Skeletal muscle cell (primary cell): ENCODE results near the gene TMEM253.

ENCODE experiments used
- DNase-seq: peaks from one replicate; pipeline ENCODE4 v3.0.0-alpha.2; 2010; ENCODE audit warnings: low read depth
- H3K4me3 ChIP-seq: 2 replicates; pipeline ENCODE4 v1.5.1; 2011; ENCODE audit warnings: low read depth, mild to moderate bottlenecking, control low read depth, low read length, moderate library complexity

Gene TMEM253

GRCh38 chr14:21100931-21101330 is at the start of gene TMEM253:
TMEM253 (plus strand) TSS chr14:21101066; CDS start chr14:21101344, 278 bp downstream.
- H3K4me3 ChIP-seq, result no peak within 1 kb of the TSS
- no peak for DNase-seq

- no peak for DNase-seq
- no peak overlapping the region for H3K4me3 ChIP-seq
Measured at GRCh38 chr14:21053184-21054122, 47.4 kb upstream of the TMEM253 start.

- no peak for DNase-seq
Measured at GRCh38 chr14:21054123-21054767, 46.6 kb upstream of the TMEM253 start.

GRCh38 chr14:21054768-21055145 is 46.1 kb upstream of the TMEM253 start:
- no peak overlapping the region for H3K4me3 ChIP-seq
- no peak for DNase-seq

More at GRCh38 chr14:21054123-21054767, 46.6 kb upstream of the TMEM253 start:
- H3K4me3 ChIP-seq, result no peak overlapping the region

- DNase-seq, result no peak
- H3K4me3 ChIP-seq, result no peak overlapping the region
Measured at GRCh38 chr14:21055432-21056117, 45.3 kb upstream of the TMEM253 start.

GRCh38 chr14:21056520-21057163 is 44.2 kb upstream of the TMEM253 start:
- no peak for DNase-seq
- H3K4me3 ChIP-seq, result no peak overlapping the region

GRCh38 chr14:21057803-21058675 is 42.8 kb upstream of the TMEM253 start, which contains the start of gene RNASE8:
RNASE8 (plus strand) TSS chr14:21057822; CDS start chr14:21057893, 71 bp downstream.
- DNase-seq, result no peak
- H3K4me3 ChIP-seq, result no peak within 1 kb of the TSS

GRCh38 chr14:21058903-21059302 is 42.0 kb upstream of the TMEM253 start:
- no peak overlapping the region for H3K4me3 ChIP-seq
- no peak for DNase-seq

GRCh38 chr14:21059842-21060613 is 40.8 kb upstream of the TMEM253 start:
- no peak for DNase-seq
- H3K4me3 ChIP-seq, result no peak overlapping the region

- DNase-seq, result no peak
- H3K4me3 ChIP-seq, result no peak overlapping the region
Measured at GRCh38 chr14:21060614-21061346, 40.1 kb upstream of the TMEM253 start.

GRCh38 chr14:21061347-21061668 is 39.6 kb upstream of the TMEM253 start:
- no peak overlapping the region for H3K4me3 ChIP-seq
- no peak for DNase-seq

- no peak overlapping the region for H3K4me3 ChIP-seq
- peak; percentile 62 for DNase-seq
Measured at GRCh38 chr14:21063479-21063878, 37.4 kb upstream of the TMEM253 start.

GRCh38 chr14:21066882-21067502 is 33.9 kb upstream of the TMEM253 start:
- no peak for DNase-seq

GRCh38 chr14:21068521-21069387 is 32.1 kb upstream of the TMEM253 start:
- DNase-seq, result no peak
- H3K4me3 ChIP-seq, result peak overlapping the region; percentile 74

More at GRCh38 chr14:21066882-21067502, 33.9 kb upstream of the TMEM253 start:
- no peak overlapping the region for H3K4me3 ChIP-seq

- peak overlapping the region; percentile 74 for H3K4me3 ChIP-seq
- DNase-seq, result no peak
Measured at GRCh38 chr14:21069388-21070082, 31.3 kb upstream of the TMEM253 start.
